HEK293 (cell line): ENCODE measurements around the gene UBAC2.

Experiments used
- AEBP2 ChIP-seq: fragments of 450-650 bp; formaldehyde crosslinking; IDR thresholded peaks from 2 replicates; pipeline ENCODE4 v1.5.1; 2016; ENCODE audit warnings: missing biosample characterization, missing genetic modification characterization, borderline replicate concordance
- CTCF ChIP-seq: fragments of 450-650 bp; formaldehyde crosslinking; IDR thresholded peaks from 2 replicates; pipeline ENCODE4 v1.5.1; 2016; ENCODE audit warnings: missing biosample characterization, missing genetic modification characterization
- GLI2 ChIP-seq: fragments of 450-650 bp; formaldehyde crosslinking; IDR thresholded peaks from 2 replicates; pipeline ENCODE4; 2017; ENCODE audit warnings: missing biosample characterization, missing genetic modification characterization, low read depth, borderline replicate concordance
- ZBTB26 ChIP-seq: fragments of 450-650 bp; formaldehyde crosslinking; optimal IDR thresholded peaks from 2 replicates; pipeline ENCODE3; 2016; ENCODE audit warnings: missing biosample characterization, mild to moderate bottlenecking, missing genetic modification characterization
- ZBTB49 ChIP-seq: fragments of 450-650 bp; formaldehyde crosslinking; IDR thresholded peaks from 2 replicates; pipeline ENCODE4 v1.5.1; 2016; ENCODE audit warnings: missing biosample characterization, missing genetic modification characterization, low read depth
- ZNF121 ChIP-seq: fragments of 450-650 bp; formaldehyde crosslinking; IDR thresholded peaks from 2 replicates; pipeline ENCODE4 v1.5.1; 2016; ENCODE audit warnings: missing biosample characterization, missing genetic modification characterization
- ZNF148 ChIP-seq: fragments of 450-650 bp; formaldehyde crosslinking; IDR thresholded peaks from 2 replicates; pipeline ENCODE4 v1.5.0; 2017; ENCODE audit warnings: missing biosample characterization, missing genetic modification characterization, borderline replicate concordance
- ZNF24 ChIP-seq: fragments of 450-650 bp; formaldehyde crosslinking; IDR thresholded peaks from 2 replicates; pipeline ENCODE4 v1.5.1; 2016; ENCODE audit warnings: missing biosample characterization, missing genetic modification characterization
- ZNF292 ChIP-seq: fragments of 450-650 bp; formaldehyde crosslinking; IDR thresholded peaks from 2 replicates; pipeline ENCODE4 v1.5.1; 2016; ENCODE audit warnings: low read depth, missing biosample characterization, missing genetic modification characterization, borderline replicate concordance
- ZNF302 ChIP-seq: fragments of 450-650 bp; formaldehyde crosslinking; IDR thresholded peaks from 2 replicates; pipeline ENCODE4 v1.5.1; 2016; ENCODE audit warnings: missing biosample characterization, missing genetic modification characterization, low read depth
- ZNF654 ChIP-seq: fragments of 450-650 bp; formaldehyde crosslinking; IDR thresholded peaks from 2 replicates; pipeline ENCODE4 v1.5.1; 2016; ENCODE audit warnings: low read depth, missing biosample characterization, missing genetic modification characterization

- TF ChIP-seq CTCF (tag by site-specific recombination) (no peak), ZNF292 (tag by site-specific recombination) (no peak), ZBTB26 (tag by site-specific recombination) (no peak), AEBP2 (tag by site-specific recombination) (no peak), ZNF24 (tag by site-specific recombination) (no peak), ZNF121 (tag by site-specific recombination) (no peak), GLI2 (tag by site-specific recombination) (no peak), ZNF302 (tag by site-specific recombination) (no peak), ZBTB49 (no peak), ZNF654 (tag by site-specific recombination) (no peak), ZNF148 (tag by site-specific recombination) (no peak)
Observed at GRCh38 chr13:99373436-99373835, 172.8 kb downstream of the UBAC2 start.
